ENCODE data around the gene ALG12. TPM values are rescaled to one million over a fixed set of nuclear protein-coding genes. Genes with fewer than 3 reads are reported as not detected.

The ALG12 gene
- polyA plus RNA-seq, 1 donor from 2014 or later = 14.3 TPM

DNA sequence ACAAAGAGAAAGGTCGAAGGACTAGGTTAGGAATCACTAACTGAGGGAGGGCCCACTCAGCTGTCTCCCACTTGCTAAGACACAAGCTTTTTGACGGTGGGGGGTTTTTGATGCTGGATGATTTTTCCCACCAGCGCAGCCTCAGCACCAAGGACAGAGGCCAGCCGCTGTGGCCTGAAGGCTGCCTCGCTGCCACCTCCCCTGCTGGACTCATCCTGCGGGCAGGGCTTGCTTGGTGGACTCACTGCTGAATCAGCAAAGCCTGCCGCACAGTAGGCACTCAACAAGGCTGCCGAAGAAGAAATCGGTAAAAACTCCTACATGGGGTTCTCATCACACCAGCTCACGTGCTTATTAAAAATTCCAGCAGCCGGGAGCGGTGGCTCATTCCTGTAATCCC is 2.6 kb downstream of the ALG12 start:
- Histone ChIP-seq H3F3A (ENCODE audit: insufficient read depth, low read length, poor library complexity, severe bottlenecking) (no peaks in the 10 kb centered on the region), H3K79me2 (replicated peaks; ENCODE audit: insufficient read depth, low read length) (peaks cover 10% of the 10 kb centered on the region), H2AFZ (ENCODE audit: low read depth, low read length) (no peak overlapping the region), H3K27ac (ENCODE audit: low read length) (no peak overlapping the region), H3K27me3 (ENCODE audit: insufficient read depth, low read depth, low read length) (no peaks in the 10 kb centered on the region), H3K9me3 (ENCODE audit: low read length) (no peaks in the 10 kb centered on the region), H3K9ac (ENCODE audit: low read length) (no peak overlapping the region), H3K4me2 (ENCODE audit: low read length) (no peak overlapping the region), H3K9me2 (ENCODE audit: insufficient read depth, low read length) (no peaks in the 10 kb centered on the region), H3K4me3 (ENCODE audit: low read length) (no peak overlapping the region), H4K20me1 (ENCODE audit: insufficient read depth) (peaks cover 2% of the 10 kb centered on the region), H3K36me3 (ENCODE audit: insufficient read depth, low read length) (no peaks in the 10 kb centered on the region)
- TF ChIP-seq, protein P1, sequence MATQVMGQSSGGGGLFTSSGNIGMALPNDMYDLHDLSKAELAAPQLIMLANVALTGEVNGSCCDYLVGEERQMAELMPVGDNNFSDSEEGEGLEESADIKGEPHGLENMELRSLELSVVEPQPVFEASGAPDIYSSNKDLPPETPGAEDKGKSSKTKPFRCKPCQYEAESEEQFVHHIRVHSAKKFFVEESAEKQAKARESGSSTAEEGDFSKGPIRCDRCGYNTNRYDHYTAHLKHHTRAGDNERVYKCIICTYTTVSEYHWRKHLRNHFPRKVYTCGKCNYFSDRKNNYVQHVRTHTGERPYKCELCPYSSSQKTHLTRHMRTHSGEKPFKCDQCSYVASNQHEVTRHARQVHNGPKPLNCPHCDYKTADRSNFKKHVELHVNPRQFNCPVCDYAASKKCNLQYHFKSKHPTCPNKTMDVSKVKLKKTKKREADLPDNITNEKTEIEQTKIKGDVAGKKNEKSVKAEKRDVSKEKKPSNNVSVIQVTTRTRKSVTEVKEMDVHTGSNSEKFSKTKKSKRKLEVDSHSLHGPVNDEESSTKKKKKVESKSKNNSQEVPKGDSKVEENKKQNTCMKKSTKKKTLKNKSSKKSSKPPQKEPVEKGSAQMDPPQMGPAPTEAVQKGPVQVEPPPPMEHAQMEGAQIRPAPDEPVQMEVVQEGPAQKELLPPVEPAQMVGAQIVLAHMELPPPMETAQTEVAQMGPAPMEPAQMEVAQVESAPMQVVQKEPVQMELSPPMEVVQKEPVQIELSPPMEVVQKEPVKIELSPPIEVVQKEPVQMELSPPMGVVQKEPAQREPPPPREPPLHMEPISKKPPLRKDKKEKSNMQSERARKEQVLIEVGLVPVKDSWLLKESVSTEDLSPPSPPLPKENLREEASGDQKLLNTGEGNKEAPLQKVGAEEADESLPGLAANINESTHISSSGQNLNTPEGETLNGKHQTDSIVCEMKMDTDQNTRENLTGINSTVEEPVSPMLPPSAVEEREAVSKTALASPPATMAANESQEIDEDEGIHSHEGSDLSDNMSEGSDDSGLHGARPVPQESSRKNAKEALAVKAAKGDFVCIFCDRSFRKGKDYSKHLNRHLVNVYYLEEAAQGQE (IDR thresholded peaks at IDR 0.05; ENCODE audit: borderline replicate concordance) = no peak
- TF ChIP-seq POLR2AphosphoS5 (IDR thresholded peaks at IDR 0.05) (no peak), TAF1 (IDR thresholded peaks at IDR 0.05; ENCODE audit: low read depth) (no peak), SMC3 (conservative IDR thresholded peaks at IDR 0.05; ENCODE audit: poor library complexity) (no peak), MXI1 (conservative IDR thresholded peaks at IDR 0.05; ENCODE audit: poor library complexity, severe bottlenecking) (no peak), EZH2 (IDR thresholded peaks at IDR 0.05; ENCODE audit: borderline replicate concordance, insufficient read depth, low read length, poor library complexity, severe bottlenecking) (no peak), RAD21 (conservative IDR thresholded peaks at IDR 0.05) (no peak), EP300 (conservative IDR thresholded peaks at IDR 0.05; ENCODE audit: poor library complexity, severe bottlenecking) (no peak)
- TF ChIP-seq, protein P2, sequence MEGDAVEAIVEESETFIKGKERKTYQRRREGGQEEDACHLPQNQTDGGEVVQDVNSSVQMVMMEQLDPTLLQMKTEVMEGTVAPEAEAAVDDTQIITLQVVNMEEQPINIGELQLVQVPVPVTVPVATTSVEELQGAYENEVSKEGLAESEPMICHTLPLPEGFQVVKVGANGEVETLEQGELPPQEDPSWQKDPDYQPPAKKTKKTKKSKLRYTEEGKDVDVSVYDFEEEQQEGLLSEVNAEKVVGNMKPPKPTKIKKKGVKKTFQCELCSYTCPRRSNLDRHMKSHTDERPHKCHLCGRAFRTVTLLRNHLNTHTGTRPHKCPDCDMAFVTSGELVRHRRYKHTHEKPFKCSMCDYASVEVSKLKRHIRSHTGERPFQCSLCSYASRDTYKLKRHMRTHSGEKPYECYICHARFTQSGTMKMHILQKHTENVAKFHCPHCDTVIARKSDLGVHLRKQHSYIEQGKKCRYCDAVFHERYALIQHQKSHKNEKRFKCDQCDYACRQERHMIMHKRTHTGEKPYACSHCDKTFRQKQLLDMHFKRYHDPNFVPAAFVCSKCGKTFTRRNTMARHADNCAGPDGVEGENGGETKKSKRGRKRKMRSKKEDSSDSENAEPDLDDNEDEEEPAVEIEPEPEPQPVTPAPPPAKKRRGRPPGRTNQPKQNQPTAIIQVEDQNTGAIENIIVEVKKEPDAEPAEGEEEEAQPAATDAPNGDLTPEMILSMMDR (IDR thresholded peaks at IDR 0.05; ENCODE audit: poor library complexity, severe bottlenecking) = no peak

DNA sequence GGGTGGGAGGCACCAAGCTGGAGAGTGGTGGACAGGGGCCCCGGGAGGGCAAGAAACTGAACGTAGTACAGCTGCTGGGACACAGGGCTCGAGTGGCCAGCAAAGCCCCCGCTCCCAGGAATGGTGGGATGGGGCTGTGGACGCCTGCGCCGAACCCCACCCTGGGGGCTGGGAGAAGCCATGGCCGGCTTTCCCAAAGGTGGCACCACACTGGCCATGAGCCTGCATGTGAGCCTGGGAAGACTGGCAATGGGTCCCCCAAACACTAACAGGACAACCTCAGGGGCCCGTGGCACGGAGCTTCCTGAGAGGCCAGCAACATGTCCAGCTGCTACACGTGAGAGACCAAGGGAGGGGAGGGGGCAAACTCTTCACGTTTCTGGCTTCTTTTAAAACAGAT is 4.0 kb downstream of the ALG12 start:
- H2AFZ ChIP-seq (ENCODE audit: low read depth, low read length) = no peak overlapping the region
- TF ChIP-seq, protein P1 (IDR thresholded peaks at IDR 0.05; ENCODE audit: borderline replicate concordance) = no peak
- TF ChIP-seq SMC3 (conservative IDR thresholded peaks at IDR 0.05; ENCODE audit: poor library complexity) (no peak), MXI1 (conservative IDR thresholded peaks at IDR 0.05; ENCODE audit: poor library complexity, severe bottlenecking) (no peak)
- no peaks in the 10 kb centered on the region for H3K27me3 ChIP-seq (ENCODE audit: insufficient read depth, low read depth, low read length)
- H4K20me1 ChIP-seq (ENCODE audit: insufficient read depth) = no peaks in the 10 kb centered on the region
- no peaks in the 10 kb centered on the region for H3K36me3 ChIP-seq (ENCODE audit: insufficient read depth, low read length)
- H3K9ac ChIP-seq (ENCODE audit: low read length) = no peak overlapping the region
- no peak overlapping the region for H3K27ac ChIP-seq (ENCODE audit: low read length)
- no peaks in the 10 kb centered on the region for H3F3A ChIP-seq (ENCODE audit: insufficient read depth, low read length, poor library complexity, severe bottlenecking)
- no peak overlapping the region for H3K4me2 ChIP-seq (ENCODE audit: low read length)
- peaks cover 10% of the 10 kb centered on the region for H3K79me2 ChIP-seq (replicated peaks; ENCODE audit: insufficient read depth, low read length)
- H3K4me3 ChIP-seq (ENCODE audit: low read length) = no peak overlapping the region
- no peaks in the 10 kb centered on the region for H3K9me3 ChIP-seq (ENCODE audit: low read length)
- no peaks in the 10 kb centered on the region for H3K9me2 ChIP-seq (ENCODE audit: insufficient read depth, low read length)

All from neural cell (in vitro differentiated cells).